SU-DHL-6 (cell line): ENCODE results near the gene GSTO2.

Source experiments
- EZH2phosphoT487 ChIP-seq: fragments of 200-600 bp; sonication (generic), shearing (Covaris generic); conservative IDR thresholded peaks from 2 replicates; pipeline ENCODE4 v1.6.1; 2018; ENCODE audit warnings: mild to moderate bottlenecking, antibody characterized with exemption, low read length, moderate library complexity, mixed read lengths
- TF ChIP-seq, protein P1 (sequence below): fragments of 200-600 bp; sonication (generic); IDR thresholded peaks from one replicate; pipeline ENCODE4 v1.5.1; 2017; ENCODE audit warnings: antibody characterized with exemption, mild to moderate bottlenecking, low read length, moderate library complexity; ENCODE audit not compliant: insufficient read depth, poor library complexity, severe bottlenecking

DNA sequence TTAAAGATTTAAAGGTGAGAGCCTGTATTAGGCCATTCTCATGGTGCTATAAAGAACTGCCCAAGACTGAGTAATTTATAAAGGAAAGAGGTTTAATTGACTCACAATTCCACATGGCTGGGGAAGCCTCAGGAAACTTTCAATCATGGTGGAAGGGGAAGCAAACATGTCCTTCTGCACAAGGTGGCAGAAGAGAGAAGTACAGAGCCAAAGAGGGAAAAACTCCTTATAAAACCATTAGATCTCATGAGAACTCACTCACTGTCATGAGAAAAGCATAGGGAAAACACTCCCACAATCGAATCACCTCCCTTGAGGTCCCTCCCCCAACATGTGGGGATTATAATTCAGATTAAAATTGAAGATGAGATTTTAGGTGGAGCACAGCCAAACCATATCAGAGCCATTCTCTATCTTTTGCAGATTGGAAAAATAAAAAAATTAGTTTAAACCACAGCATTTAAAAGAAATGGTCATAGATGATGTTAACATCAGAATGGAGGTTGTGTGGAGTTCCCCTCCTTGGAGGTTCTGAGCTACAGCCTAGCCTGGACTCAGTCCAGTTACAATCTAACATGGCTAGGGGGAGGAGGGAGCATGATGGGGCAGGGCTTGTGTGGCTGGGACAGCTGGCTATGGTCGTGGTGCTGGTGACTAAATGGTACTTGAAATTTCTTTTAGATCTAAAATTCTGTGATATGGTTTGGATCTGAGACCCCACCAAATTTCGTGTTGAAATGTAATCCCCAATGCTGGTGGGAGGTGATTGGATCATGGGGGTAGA lies 33.1 kb downstream of the GSTO2 start:
- TF ChIP-seq, protein P1, sequence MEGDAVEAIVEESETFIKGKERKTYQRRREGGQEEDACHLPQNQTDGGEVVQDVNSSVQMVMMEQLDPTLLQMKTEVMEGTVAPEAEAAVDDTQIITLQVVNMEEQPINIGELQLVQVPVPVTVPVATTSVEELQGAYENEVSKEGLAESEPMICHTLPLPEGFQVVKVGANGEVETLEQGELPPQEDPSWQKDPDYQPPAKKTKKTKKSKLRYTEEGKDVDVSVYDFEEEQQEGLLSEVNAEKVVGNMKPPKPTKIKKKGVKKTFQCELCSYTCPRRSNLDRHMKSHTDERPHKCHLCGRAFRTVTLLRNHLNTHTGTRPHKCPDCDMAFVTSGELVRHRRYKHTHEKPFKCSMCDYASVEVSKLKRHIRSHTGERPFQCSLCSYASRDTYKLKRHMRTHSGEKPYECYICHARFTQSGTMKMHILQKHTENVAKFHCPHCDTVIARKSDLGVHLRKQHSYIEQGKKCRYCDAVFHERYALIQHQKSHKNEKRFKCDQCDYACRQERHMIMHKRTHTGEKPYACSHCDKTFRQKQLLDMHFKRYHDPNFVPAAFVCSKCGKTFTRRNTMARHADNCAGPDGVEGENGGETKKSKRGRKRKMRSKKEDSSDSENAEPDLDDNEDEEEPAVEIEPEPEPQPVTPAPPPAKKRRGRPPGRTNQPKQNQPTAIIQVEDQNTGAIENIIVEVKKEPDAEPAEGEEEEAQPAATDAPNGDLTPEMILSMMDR: no peak
- no peak for TF ChIP-seq EZH2phosphoT487
